AG09319 (cell line): ENCODE data around the gene UVSSA.

Experiments
- DNase-seq: peaks from one replicate; pipeline ENCODE4 v3.0.0-alpha.2; 2010; ENCODE audit warnings: low read depth; ENCODE audit errors: extremely low read depth
- CTCF ChIP-seq: IDR thresholded peaks from 2 replicates; pipeline ENCODE4 v1.5.1; 2011; ENCODE audit warnings: low read depth, mild to moderate bottlenecking, inconsistent platforms, low read length, moderate library complexity

UVSSA gene

GRCh38 chr4:1305261-1305711 is 41.7 kb upstream of the UVSSA start:
- no peak for TF ChIP-seq CTCF
- no peak for DNase-seq

GRCh38 chr4:1305781-1306455 is 41.1 kb upstream of the UVSSA start:
- no peak for DNase-seq
- TF ChIP-seq CTCF = no peak

- no peak for DNase-seq
- TF ChIP-seq CTCF = no peak
Observed at GRCh38 chr4:1307951-1308735, 38.9 kb upstream of the UVSSA start.

GRCh38 chr4:1309261-1310010 is 37.6 kb upstream of the UVSSA start:
- TF ChIP-seq CTCF = no peak
- peak; percentile 83 for DNase-seq

GRCh38 chr4:1310031-1310795 is 36.8 kb upstream of the UVSSA start:
- DNase-seq = no peak
- TF ChIP-seq CTCF = no peak

- TF ChIP-seq CTCF = no peak
- DNase-seq = no peak
Observed at GRCh38 chr4:1310796-1311631, 36.0 kb upstream of the UVSSA start.
